HEK293T (cell line): ENCODE measurements around the gene SH3TC1.

Source experiments
- BHLHE40 ChIP-seq: fragments of 450-650 bp; IDR thresholded peaks from 2 replicates; pipeline ENCODE4 v1.6.1; 2016; ENCODE audit warnings: mild to moderate bottlenecking, moderate library complexity, borderline replicate concordance
- FOXA1 ChIP-seq: fragments of 450-650 bp; IDR thresholded peaks from 2 replicates; pipeline ENCODE4 v1.6.1; 2016; ENCODE audit warnings: mild to moderate bottlenecking
- SP1 ChIP-seq: fragments of 450-650 bp; IDR thresholded peaks from 2 replicates; pipeline ENCODE4 v1.6.1; 2017
- TARDBP ChIP-seq: fragments of 450-650 bp; IDR thresholded peaks from 2 replicates; pipeline ENCODE4 v1.6.1; 2016

GRCh38 chr4:8277356-8278008, 78.4 kb downstream of the SH3TC1 start:
- TF ChIP-seq FOXA1 (no peak), BHLHE40 (no peak), TARDBP (no peak), SP1 (no peak)
